HL-60/S4 (cell line): ENCODE measurements around the gene TNRC6C.

ENCODE experiments used
- in situ Hi-C: fragments of 300-500 bp; cut with MboI; formaldehyde crosslinking; loops from 2 replicates; pipeline ENCODE4 v1.14.3; 2022; ENCODE audit warnings: low sequenced_read_pairs

Gene TNRC6C, protein sequence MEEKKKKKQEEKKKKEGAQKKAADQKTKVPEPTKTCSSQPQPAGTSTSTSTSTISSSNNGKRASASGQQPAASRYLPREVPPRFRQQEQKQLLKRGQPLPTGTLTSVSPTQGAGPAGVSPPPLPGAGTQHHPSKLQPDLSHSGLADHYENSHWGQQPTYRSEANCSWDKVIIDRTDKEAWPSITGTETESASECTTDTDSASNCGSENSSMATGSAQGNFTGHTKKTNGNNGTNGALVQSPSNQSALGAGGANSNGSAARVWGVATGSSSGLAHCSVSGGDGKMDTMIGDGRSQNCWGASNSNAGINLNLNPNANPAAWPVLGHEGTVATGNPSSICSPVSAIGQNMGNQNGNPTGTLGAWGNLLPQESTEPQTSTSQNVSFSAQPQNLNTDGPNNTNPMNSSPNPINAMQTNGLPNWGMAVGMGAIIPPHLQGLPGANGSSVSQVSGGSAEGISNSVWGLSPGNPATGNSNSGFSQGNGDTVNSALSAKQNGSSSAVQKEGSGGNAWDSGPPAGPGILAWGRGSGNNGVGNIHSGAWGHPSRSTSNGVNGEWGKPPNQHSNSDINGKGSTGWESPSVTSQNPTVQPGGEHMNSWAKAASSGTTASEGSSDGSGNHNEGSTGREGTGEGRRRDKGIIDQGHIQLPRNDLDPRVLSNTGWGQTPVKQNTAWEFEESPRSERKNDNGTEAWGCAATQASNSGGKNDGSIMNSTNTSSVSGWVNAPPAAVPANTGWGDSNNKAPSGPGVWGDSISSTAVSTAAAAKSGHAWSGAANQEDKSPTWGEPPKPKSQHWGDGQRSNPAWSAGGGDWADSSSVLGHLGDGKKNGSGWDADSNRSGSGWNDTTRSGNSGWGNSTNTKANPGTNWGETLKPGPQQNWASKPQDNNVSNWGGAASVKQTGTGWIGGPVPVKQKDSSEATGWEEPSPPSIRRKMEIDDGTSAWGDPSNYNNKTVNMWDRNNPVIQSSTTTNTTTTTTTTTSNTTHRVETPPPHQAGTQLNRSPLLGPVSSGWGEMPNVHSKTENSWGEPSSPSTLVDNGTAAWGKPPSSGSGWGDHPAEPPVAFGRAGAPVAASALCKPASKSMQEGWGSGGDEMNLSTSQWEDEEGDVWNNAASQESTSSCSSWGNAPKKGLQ (N-terminal part only)

DNA sequence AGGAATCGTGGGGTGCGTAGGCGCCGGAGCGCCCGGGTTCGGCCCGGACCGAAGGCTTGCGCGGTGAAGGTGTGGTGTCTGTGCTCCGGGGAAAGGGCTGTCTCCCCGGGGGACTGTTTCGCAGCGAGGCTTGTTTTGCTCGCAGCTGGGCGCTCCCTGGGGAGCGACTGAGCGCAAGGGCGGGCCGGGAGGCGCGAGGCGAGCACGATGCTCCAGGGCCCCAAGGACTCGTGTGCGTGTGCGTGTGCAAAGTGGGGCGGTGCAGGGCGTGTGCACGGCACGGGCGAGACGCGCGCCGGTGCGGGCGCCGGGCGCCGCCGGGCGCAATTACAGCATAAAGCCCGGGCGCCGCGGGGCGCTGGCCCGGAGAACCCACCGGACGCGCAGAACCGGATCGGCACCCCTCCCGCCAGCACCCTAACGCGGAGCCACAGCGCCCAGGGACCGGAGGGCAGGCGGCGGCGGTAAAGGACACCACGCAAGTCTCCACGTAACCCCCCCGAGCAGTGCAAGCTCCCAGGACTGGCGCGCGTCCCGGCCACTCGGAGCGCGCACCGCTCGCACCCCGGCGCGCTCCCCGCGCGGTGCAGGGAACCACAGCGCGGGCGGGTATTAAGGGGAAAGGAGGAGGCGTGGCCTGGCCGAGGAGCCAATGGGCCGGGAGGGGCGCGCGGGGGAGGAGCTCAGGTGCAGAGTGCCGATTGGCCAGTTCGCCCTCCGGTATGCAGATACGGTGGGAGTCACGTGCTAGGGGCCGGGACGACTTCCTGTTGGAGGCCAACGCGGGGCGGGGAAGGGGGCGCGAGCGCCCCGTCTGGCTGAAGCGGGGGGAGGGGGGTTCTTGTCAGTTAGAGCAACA lies at the start of gene TNRC6C:
TNRC6C (plus strand) TSS at position 847 of the 859 bp plus-strand sequence. CDS start 45,504 bp downstream, outside the sequence.
- in situ Hi-C loops, result no loop called here

DNA sequence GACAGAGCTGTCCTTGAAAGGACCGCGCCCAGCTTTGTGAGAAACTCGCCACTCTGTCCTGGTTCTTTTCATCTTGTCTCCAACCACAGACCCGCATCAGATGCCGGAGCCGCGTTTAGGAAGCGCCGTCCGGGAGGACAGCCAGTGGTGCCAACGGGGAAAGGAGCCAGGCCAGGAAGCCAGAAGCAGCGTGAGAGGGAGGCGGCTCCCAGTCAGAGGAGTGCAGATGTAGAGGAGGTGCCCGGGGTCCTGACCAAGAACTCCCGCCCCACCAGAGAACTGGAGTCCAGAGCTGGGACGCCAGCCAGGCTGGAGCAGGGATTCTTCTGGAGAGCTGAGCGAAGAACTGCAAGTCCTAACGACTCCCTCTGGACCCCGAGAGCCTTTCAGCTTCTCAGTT lies 49.3 kb upstream of the TNRC6C start:
- in situ Hi-C loops, result no loop called here

DNA sequence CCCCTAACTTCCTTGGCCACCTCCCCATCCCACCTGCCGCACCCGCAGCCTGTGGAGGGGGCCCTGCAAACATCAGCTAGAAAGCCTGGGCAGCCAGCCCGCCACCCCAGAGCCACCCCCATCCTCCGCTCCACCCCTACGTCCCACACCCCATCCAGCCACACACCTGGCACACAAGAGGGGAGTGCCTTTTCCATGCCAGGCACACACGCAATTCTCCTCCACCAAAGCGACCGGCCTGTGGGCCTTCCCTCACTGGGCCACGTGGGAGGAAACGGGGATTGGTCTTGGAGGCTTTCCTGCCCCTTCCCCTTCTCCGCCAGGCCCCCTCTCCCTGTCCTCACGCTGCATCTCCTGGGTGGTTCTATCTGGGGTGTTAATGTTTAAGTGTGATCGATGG lies 48.7 kb upstream of the TNRC6C start:
- in situ Hi-C loops, result no loop called here

DNA sequence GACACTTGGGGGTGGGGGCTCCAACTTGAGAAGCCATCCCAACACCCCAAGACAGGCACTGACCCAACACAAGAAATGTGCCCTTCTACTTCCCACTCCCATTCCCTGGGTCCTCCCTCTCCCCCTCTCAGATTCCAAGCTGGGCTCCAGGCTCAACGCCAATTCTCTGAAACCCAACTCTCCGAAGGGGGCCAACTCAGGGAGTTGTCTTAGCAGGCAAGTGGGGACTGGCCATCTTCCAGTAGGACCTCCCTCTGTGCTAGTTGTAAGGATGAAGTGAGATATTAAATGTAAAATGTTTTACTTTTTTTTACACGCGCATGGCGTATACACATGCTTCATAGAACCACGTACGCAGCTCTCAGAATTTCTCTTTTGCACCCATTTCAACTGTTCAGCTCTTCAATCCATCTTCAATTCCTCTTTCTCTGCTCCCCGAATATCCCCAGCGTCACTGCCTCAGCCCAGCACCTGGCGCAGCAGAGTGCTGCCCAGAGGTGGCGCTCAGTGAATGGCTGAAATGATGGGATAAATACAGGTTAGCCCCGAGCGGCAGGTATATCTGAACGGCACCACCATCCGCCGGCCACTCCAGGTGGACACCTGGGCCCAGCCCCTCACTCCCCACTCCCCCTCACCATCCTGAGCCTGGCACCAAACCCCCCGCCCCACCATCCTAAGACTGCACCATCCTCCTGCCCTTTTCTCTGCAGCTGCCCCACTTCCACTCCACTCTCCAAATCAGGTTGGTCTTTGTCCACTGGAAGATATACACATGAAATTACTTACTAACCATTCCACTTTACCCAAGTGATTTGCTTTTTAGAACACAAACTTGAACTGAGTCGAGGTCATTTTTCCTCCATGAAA lies 43.9 kb upstream of the TNRC6C start:
- in situ Hi-C loops, result no loop called here

DNA sequence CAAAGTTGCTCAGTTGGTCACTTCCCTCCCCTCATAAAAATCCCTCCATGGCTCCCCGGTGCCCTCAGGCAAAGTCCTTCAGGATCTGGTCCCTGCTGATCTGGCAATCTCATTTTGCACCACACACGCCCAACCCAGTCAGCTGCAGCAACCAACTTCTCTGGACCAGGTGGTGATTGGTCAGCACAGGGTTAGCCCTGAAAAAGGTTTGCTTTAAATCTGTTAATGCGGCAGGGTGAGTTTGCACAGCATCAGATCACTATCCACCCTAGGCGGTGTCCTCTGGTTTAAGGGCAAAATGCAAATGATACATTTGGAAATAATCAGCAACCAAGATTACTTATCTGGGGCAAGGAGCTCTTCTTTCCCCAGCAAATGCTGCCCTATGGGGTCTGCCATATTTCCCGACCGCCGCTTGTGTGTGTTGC lies 42.9 kb upstream of the TNRC6C start:
- in situ Hi-C loops, result no loop called here

DNA sequence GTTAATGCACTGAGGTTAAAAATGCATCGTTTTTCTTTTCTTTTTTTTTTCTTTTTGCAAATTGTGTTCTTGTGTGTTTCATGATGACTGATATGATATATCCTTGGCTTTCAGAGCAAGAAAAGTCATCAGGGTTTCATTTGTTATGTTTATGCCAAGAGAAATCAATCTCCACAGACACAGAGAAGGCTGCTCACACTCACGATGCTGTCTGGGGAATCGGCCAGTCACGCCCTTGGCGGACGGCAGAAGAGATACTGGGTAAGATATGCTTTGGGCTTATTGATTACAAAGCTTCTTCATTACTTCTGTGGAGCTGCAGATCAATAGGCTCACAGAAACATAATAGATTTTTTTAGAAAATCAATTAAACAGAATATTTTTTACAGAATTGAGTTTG lies 42.2 kb upstream of the TNRC6C start:
- in situ Hi-C loops, result no loop called here

DNA sequence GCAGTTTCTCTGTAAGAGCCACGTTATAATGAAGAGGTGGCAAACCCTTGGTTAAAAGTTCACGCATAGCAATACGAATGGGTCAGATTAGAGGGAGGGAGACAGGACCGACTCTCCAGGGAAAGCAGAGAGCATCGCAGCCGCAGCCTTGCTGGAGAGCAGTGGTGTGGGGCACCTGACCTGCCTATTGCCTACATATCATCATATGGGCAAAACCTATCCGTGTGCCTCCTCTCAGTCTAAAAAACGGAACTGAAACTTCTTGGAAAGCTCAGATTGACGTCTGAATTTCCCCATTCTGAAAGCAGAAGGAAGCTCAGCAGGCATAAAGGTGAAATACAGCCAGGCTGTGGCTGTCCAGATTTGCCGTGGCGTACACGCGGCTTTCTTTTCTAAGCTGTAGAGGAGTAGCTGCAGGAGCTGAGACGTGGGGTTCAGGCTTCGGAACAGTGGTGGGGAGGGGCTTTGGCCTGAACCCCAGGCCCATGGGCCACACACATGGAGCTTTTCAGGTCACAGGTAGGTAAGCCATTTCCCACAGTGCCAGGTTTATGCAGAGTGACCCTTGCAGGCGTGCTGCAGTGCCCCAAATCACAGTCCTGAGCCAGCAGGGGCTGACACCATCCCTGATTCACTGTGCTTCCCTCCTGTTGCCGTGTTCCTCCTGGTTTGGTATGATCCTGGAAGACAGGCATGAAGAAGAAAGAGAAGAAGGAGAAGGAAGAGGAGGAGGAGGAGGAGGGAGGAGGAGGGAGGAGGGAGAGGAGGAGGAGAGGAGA lies 41.6 kb upstream of the TNRC6C start:
- in situ Hi-C loops, result no loop called here

DNA sequence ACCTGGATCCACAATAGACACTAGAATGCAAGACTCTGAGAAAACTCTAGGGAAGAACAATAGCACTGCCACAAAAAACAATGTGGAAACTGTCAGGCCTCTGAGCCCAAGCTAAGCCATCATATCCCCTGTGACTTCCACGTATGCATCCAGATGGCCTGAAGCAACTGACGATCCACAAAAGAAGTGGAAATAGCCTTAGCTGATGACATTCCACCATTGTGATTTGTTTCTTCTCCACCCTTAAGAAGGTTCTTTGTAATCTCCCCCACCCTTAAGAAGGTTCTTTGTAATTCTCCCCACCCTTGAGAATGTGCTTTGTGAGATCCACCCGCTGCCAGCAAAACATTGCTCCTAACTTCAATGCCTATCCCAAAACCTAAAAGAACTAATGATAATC lies 39.2 kb upstream of the TNRC6C start:
- in situ Hi-C loops, result no loop called here

DNA sequence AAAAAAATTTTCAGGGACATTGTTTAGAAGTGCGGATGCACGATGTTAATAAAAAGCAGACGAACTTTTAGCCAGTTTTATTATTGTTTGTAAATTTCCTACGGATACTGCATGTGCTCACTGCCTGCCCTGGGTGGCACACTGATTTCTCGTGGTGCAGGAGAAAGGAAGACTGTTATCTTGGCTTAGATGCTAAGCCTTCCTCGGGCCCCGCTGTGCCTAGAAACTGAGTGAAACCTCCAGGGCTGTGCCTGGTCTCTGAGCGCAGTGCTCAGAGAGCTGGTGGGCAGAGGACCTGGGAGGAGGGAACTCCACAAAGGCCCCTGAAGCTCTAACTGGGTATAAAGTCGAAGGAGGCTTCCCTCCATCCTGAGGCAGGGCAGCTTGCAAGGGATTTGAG lies 35.4 kb upstream of the TNRC6C start:
- in situ Hi-C loops, result no loop called here

DNA sequence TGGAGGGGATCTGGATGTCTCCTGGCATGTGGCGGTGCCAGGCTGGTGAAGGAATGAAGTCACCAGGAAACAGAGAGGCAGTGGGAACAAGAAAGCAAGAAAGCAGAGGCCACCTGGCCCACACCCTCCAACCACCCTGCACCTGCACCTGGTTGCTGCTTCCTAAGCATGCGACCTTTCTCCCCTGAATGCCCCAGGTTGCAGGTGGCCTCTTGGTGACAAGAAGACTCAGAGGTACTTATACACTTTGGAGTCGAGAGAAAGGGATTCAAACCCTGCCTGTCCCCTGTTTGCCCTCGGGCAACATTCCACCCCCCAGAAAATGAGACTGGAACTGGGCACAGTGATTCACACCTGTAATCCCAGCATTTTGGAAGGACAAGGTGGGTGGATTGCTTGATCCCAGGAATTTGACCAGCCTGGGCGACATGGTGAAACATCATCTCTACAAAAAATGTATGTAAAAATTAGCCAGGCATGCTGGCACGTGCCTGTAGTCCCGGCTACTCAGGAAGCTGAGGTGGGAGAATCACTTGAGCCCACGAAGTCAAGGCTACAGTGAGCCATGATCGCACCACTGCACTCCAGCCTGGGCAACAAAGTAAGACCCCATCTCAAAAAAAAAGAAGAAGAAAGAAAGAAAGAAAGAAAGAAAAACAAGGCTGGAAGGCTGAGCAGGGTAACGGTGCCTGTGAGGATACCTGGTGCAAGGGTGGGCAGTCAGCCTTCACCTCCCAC lies 34.6 kb upstream of the TNRC6C start:
- in situ Hi-C loops, result no loop called here

DNA sequence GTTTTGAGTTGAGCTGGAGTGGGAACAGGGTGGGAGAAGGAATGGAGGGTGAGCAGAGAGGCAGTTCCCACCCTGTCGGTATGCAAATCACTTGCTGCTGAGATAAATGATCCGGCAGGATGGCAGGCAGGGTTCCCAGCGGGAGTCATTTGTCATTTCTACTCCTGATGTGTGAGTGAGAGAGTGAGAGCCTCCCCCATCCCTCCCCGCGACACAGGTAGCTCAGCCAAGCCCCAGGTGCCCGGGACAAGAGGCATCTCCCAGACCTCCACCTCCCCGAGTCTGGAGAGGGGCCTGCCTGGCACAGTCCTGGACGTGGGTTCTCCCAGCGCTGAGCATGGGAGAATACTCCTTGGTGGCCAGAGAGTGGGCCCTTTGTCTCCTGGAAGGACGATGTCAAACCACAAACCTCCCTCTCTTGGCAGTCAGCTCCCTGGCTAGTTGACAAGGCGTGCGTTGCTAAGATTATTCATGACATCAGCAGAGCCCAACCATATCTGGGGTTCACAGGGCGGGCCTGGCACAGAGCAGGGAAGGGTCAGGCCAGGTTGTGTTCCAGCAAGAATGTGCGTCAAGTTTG lies 33.7 kb upstream of the TNRC6C start:
- in situ Hi-C loops, result no loop called here

DNA sequence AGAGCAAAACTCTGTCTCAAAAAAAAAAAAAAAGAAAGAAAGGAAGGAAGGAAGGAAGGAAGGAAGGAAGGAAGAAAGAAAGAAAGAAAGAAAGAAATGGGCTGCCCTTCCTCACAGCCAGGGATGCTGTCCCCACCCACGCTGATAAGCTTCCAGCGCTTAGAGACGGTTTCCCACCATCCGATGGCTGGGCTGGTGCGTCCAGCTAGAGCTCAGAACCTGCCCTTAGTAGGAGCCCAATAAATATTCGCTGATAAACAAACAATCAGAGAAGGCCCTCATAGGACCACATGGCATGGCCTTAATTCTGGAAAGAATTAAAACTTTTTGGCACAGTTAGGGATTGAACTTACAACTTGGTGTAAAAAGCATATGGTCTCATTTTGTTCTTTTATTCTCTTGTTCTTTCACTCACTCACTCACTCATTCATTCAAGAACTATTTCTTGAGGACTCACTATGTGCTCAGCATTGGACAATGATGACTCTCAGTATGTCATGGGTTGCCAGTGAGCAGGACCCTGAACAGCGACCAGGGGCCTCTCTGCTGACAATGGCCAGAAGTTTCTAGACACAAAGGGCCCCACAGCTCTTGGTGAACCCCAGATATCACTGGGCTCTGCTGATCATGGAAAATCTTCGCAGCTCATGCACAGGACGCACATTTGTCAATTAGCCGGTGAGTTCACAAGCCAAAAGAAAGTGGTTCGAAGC lies 32.5 kb upstream of the TNRC6C start:
- in situ Hi-C loops, result no loop called here

DNA sequence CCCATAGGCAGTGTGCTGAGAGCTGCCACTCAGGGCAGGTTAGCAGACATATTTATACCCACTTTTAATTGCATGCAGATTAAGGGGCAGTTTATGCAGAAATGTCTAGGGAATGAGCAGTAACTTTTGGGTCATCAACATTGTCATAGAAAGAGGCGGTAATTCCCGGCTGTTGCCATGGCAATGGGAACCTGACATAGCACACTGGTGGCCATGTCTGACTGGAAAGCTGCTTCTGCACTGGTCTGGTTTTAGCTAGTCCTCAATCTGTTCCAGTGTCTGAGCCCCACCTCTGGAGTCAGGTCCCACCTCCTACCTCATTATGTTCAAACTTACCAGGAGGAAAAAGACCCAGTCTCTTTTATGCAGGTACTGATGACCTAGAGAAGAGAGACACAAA lies 31.5 kb upstream of the TNRC6C start:
- in situ Hi-C loops, result no loop called here

DNA sequence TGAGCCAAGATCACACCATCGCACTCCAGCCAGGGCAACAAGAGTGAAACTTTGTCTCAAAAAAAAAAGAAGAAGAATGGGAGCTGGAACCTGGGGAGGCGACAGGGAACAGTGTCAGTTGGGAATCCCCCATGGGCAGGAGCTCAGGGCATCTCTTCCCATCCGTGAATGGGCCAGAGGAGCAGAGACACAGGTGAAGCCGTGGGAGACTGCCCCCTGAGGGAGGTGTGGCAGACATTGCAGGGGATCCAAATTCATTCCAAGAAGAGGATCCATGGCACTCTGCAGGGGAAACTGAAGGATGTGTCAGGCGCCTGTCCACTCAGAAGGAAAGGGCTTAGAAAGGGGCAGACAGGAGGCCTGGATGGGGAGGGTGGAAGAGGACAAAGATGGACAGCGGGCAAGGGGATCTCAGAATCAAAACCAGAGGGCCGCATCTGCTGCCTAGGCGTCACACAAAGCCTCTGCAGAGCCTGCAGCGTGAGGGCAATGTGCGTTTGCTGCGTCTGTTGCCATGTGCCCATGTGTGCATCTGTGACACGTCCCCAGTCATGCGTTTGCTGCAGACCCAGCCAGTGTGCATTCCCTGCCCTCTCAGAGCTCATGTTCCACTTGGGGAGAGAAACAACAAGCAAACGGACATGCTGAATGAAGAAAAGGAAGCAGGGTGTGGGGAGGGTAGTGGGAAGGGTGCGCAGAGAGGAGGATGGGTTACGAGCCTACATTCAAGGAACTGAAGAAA lies 30.6 kb upstream of the TNRC6C start:
- in situ Hi-C loops, result no loop called here

DNA sequence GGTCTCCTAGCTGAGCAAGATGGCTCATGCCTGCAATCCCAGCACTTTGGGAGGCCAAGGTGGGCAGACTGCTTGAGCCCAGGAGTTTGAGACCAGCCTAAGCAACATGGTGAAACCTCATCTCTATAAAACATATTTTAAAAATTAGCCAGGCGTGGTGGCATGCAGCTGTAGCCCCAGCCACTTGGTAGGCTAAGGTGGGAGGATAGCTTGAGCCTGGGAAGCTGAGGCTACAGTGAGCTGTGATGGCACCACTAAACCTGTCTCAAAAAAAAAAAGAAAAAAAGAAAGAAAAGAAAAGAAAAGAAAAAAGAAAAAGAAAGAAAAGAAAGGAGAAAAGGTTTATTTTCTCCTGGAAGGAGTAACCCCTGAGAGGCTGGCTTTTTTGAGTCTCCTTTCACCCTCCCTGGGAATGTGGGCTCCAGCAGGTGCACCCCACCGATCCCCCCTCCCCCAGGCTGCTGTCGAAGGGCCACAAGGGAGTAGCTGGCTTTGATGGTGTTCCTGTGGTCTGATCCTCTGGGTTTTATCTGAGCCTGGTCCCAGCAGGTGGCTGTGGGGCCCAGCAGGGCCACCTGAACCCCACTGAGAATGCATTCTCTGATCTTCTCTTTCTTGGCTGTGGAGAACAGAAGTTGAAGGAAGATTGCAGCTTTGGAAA lies 29.9 kb upstream of the TNRC6C start:
- in situ Hi-C loops, result no loop called here

DNA sequence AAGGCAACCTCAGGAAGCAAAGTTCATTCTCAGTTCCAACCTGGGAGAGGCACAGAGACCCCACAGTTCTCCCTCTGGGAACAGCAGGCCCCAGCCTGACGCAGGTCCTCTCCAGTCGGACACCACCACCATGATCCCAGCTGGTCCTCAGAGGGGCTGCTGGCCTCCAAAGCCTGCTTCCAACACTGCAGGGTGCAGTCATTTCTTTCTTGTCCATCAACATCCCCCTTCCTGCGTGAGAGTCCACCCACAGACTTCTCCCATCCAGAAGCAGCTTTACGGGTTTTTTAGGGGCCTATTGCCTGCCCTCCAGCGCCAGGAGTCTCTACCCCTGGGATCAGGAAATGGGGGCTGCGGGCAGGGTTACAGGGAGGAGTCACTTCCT lies 29.3 kb upstream of the TNRC6C start:
- in situ Hi-C loops, result no loop called here
